GM10248 (cell line): Measurements from ENCODE around the gene RTKN2.

Experiments
- CTCF ChIA-PET: fragments of 300-600 bp; sonication (Branson Sonifier 250); formaldehyde crosslinking; extraction: SDS; loops from one replicate; lab custom pipeline; 2021; ENCODE audit warnings: antibody characterized with exemption; lab: Yijun Ruan, JAX
- POLR2A ChIA-PET: fragments of 350-650 bp; sonication (Branson Sonifier 250); formaldehyde crosslinking; extraction: SDS; loops from one replicate; lab custom pipeline; 2020; ENCODE audit warnings: antibody characterized with exemption; lab: Yijun Ruan, JAX
- DNase-seq: peaks from one replicate; pipeline ENCODE4 v3.0.0; 2012; ENCODE audit errors: extremely low spot score
- TF ChIP-seq, protein P1 (sequence below): IDR thresholded peaks from 2 replicates; pipeline ENCODE4 v1.5.1; 2012; ENCODE audit warnings: mild to moderate bottlenecking, low read depth; ENCODE audit errors: extremely low read depth, missing control alignments, control extremely low read depth

Gene RTKN2

DNA sequence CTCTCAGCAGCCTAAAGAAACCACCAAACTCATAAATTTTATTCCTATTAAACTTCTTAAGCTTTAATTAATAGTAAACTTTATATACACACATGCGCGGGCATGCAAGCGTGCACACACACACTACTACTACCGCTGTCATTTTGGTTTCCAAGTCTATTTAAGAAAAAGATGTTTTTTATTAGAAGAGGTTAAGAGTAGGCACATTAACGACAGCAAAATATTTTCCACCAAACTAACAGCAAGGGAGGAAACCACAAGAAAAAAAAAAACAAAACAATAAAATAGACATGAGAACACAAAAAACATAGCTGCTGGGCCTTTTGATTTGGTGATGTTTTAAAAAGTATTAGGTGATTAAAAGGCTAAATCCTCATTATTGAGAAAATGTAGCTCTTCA lies 28.6 kb downstream of the RTKN2 start:
- TF ChIP-seq, protein P1, sequence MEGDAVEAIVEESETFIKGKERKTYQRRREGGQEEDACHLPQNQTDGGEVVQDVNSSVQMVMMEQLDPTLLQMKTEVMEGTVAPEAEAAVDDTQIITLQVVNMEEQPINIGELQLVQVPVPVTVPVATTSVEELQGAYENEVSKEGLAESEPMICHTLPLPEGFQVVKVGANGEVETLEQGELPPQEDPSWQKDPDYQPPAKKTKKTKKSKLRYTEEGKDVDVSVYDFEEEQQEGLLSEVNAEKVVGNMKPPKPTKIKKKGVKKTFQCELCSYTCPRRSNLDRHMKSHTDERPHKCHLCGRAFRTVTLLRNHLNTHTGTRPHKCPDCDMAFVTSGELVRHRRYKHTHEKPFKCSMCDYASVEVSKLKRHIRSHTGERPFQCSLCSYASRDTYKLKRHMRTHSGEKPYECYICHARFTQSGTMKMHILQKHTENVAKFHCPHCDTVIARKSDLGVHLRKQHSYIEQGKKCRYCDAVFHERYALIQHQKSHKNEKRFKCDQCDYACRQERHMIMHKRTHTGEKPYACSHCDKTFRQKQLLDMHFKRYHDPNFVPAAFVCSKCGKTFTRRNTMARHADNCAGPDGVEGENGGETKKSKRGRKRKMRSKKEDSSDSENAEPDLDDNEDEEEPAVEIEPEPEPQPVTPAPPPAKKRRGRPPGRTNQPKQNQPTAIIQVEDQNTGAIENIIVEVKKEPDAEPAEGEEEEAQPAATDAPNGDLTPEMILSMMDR, result no peak
- CTCF ChIA-PET, result interaction anchor here (0.9 to 2.6 kb wide), 5 partner anchors 22 to 343 kb away, joined by 3 to 13 read pairs (median 5); no protein-coding TSS in a partner anchor
- POLR2A ChIA-PET, result no interaction called here
- no peak for DNase-seq

DNA sequence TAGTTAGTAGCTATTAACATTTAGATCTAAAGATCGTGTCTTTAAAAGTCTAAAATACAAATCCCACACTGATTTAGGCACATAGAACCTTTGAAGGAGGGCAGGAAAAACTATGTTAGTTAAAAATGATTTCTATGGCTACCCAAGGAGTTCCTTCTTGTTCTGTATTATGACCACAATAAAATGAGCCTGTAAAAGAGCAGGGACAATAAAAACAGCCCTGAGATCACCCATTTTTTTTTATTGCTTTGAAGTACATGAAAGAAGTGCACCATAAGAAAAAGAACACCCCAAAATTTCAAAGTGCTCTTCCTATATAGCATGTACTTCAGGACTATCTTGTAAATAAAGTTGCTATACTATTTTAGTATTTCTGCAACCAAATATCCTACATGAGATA lies 29.8 kb downstream of the RTKN2 start:
- POLR2A ChIA-PET, result no interaction called here
- no peak for DNase-seq
- CTCF ChIA-PET, result interaction anchor here (1.0 to 2.6 kb wide), 6 partner anchors 14 to 342 kb away, joined by 3 to 13 read pairs (median 4); no protein-coding TSS in a partner anchor
- TF ChIP-seq, protein P1, result no peak

DNA sequence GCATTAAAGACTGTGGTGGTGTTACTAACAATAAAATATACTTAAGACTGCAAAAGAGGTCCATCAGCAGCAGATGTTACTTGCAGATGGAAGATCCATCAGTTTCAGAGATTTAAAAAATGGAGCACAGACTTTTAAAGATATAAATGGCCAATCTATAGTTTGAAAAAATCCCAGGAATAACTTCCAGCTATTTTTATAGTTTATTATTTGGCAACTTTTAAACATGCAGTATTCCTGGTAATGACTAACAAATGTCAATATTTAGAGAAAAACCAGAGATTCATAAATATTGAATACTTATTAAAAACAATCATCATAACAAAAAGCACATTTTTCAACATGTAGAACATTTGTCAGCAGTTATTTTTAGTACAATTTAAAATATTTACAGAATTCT lies 30.7 kb downstream of the RTKN2 start:
- TF ChIP-seq, protein P1, result no peak
- CTCF ChIA-PET, result interaction anchor here (1.1 kb wide), 1 partner anchor 15 kb away, joined by 3 read pairs; no protein-coding TSS in a partner anchor
- no peak for DNase-seq
- POLR2A ChIA-PET, result no interaction called here

DNA sequence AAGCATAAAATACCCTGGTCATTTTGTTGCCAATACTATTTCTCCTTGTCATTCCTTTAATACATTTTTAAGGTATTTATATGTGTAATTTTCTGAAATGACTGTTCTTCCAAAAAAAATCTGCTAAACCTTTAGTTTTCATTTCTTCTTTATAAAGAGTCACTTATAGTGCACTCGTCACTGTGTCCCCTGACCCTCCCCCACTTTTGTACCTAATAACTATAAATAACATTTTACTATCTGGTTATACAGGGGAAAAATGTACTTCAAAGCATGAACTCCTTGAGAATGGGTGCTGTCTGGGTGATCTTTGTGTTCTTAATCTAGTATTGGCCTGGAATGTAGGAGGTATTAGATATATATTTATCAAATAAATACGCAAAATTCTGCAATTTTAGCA lies 31.1 kb downstream of the RTKN2 start:
- POLR2A ChIA-PET, result no interaction called here
- TF ChIP-seq, protein P1, result no peak
- no peak for DNase-seq
- CTCF ChIA-PET, result no interaction called here

- TF ChIP-seq, protein P1, result no peak
- DNase-seq, result no peak
- ChIA-PET POLR2A (no interaction called here), CTCF (interaction anchor here (1.3 to 2.2 kb wide), 2 partner anchors 11 to 14 kb away, joined by 4 to 8 read pairs; no protein-coding TSS in a partner anchor)
Measured at GRCh38 chr10:62234077-62234605, 34.5 kb downstream of the RTKN2 start.

DNA sequence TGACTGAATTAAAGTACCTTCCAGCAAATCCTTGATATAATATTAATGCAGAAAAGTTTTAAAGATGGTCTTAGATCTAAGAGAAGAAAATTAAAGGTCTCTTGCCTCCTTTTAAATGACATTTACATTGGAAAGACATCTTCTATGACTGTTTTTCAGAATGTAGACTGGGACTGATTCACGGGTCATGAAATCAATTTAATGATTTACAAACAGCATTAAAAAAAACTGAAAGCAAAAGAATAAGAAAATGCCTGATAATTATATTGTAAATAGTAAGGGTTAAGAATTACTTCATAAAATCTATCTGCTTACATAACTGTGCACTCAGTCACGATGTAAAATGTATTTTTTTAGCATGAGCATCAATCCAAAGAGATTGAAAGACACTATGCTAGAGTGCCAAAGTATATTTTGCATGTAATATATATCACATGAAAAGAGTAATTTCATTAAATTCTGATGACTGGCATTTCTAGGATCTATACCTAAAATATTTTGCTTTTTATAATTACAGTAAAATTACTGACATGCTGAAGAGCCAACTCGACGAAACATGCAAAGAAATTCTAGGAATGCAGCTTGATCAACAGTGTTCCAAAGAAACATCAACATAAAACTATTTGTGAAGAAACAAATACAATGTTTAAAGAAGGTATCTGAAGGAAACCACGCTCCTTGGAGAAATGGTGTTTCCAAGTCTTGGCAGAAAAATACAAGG lies 35.1 kb downstream of the RTKN2 start:
- TF ChIP-seq, protein P1, result no peak
- no peak for DNase-seq
- ChIA-PET POLR2A (no interaction called here), CTCF (interaction anchor here (1.3 to 2.2 kb wide), 2 partner anchors 12 to 13 kb away, joined by 4 to 8 read pairs; no protein-coding TSS in a partner anchor)
